MCF 10A (cell line): ENCODE measurements around the gene FAM193B. TPM values are rescaled to one million over a fixed set of nuclear protein-coding genes. Genes with fewer than 3 reads are reported as not detected.

ENCODE experiments used
- BruUV-seq: library from RNA; stranded (reverse); fragments of 400-500 nt; replicated peaks from 2 replicates; lab custom pipeline; 2021; lab: Mats Ljungman, UMichigan
- CTCF ChIA-PET: fragments of 300-600 bp; sonication (Branson Sonifier 250); formaldehyde crosslinking; extraction: SDS; loops from one replicate; lab custom pipeline; 2021; ENCODE audit warnings: antibody characterized with exemption, inconsistent platforms; lab: Yijun Ruan, JAX
- POLR2A ChIA-PET: fragments of 300-600, 350-650 bp; sonication (Branson Sonifier 250); formaldehyde crosslinking; extraction: SDS; loops from one replicate; lab custom pipeline; 2020; ENCODE audit warnings: antibody characterized with exemption, inconsistent platforms; lab: Yijun Ruan, JAX
- DNase-seq: peaks from one replicate; pipeline ENCODE4 v3.0.0-alpha.2; 2018; ENCODE audit not compliant: unreplicated experiment
- H3K27ac Mint-ChIP-seq: one replicate; pipeline ENCODE4 v1.8.0; 2022; ENCODE audit warnings: mild to moderate bottlenecking, low read depth, mixed read lengths; ENCODE audit not compliant: unreplicated experiment
- H3K27me3 Mint-ChIP-seq: one replicate; pipeline ENCODE4 v1.8.0; 2022; ENCODE audit warnings: mixed read lengths; ENCODE audit not compliant: insufficient read depth, unreplicated experiment
- H3K36me3 Mint-ChIP-seq: one replicate; pipeline ENCODE4 v1.8.0; 2022; ENCODE audit warnings: mild to moderate bottlenecking, moderate library complexity, mixed read lengths; ENCODE audit not compliant: insufficient read depth, unreplicated experiment
- H3K4me1 Mint-ChIP-seq: one replicate; pipeline ENCODE4 v1.8.0; 2022; ENCODE audit warnings: mixed read lengths; ENCODE audit not compliant: insufficient read depth, unreplicated experiment
- H3K4me3 Mint-ChIP-seq: one replicate; pipeline ENCODE4 v1.8.0; 2022; ENCODE audit warnings: mild to moderate bottlenecking, moderate library complexity, mixed read lengths; ENCODE audit not compliant: unreplicated experiment
- H3K9me3 Mint-ChIP-seq: one replicate; pipeline ENCODE4 v1.8.0; 2022; ENCODE audit warnings: mixed read lengths; ENCODE audit not compliant: unreplicated experiment
- intact Hi-C: fragments of 100-400 bp; cut with micrococcal nuclease; formaldehyde crosslinking; loops from 2 replicates; pipeline ENCODE4 v1.14.1; 2022
- total RNA-seq: library from RNA; stranded (reverse); gene quantifications from 2 replicates; pipeline ENCODE4 v1.2.3, GENCODE V29; 2022
- TF ChIP-seq, protein P1 (sequence below): fragments of 200-600 bp; IDR thresholded peaks from one replicate; pipeline ENCODE4 v1.8.0; 2022; ENCODE audit warnings: antibody characterized with exemption, mild to moderate bottlenecking; ENCODE audit not compliant: unreplicated experiment

Gene FAM193B
- total RNA-seq, 1 experiment from 2014 or later = 80.4 TPM

DNA sequence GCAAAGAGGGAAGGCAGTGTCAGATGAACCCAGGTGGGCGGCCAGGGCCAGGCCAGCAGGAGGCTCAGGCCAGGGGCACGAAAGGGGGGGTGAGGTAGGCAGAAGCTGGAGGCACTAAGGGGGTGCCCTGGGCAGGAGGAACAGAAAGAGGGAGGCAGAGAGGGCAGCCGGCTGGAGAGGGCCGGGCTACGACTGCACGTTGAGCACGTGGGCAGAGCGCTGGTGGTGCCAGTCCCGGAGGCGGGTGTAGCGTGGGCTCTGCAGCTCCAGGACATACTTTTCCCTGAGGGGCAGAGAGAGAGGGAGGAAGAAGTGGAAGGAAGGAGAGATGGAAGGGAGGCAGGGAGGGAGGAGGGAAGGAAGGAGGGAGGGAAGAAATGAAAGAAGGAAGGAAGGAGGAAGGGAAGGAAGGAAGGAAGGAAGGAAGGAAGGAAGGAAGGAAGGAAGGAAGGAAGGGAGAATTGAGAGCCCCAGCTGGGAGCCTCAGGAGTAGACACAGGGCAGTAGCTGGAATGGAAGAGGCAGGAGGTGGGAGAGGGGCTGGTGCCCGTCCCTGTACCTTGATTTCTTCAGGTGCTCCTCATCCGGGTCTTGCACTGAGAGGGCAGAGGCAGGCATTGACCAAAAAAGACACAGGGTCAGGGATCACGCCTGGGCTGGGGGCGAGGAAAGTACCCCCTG lies 63.9 kb downstream of the FAM193B start:
- Mint-ChIP-seq H3K27ac (no peak overlapping the region), H3K27me3 (no peaks in the 10 kb centered on the region), H3K4me3 (no peak overlapping the region), H3K9me3 (no peaks in the 10 kb centered on the region), H3K4me1 (peaks cover 26% of the 10 kb centered on the region), H3K36me3 (peaks cover 37% of the 10 kb centered on the region)
- ChIA-PET CTCF (interaction anchor here (0.7 to 4.1 kb wide), 4 partner anchors 11 to 101 kb away, joined by 3 to 24 read pairs (median 4); no protein-coding TSS in a partner anchor), POLR2A (interaction anchor here (1.3 kb wide), 1 partner anchor 35 kb away, joined by 3 read pairs; no protein-coding TSS in a partner anchor)
- BruUV-seq = no TSS peak
- TF ChIP-seq, protein P1, sequence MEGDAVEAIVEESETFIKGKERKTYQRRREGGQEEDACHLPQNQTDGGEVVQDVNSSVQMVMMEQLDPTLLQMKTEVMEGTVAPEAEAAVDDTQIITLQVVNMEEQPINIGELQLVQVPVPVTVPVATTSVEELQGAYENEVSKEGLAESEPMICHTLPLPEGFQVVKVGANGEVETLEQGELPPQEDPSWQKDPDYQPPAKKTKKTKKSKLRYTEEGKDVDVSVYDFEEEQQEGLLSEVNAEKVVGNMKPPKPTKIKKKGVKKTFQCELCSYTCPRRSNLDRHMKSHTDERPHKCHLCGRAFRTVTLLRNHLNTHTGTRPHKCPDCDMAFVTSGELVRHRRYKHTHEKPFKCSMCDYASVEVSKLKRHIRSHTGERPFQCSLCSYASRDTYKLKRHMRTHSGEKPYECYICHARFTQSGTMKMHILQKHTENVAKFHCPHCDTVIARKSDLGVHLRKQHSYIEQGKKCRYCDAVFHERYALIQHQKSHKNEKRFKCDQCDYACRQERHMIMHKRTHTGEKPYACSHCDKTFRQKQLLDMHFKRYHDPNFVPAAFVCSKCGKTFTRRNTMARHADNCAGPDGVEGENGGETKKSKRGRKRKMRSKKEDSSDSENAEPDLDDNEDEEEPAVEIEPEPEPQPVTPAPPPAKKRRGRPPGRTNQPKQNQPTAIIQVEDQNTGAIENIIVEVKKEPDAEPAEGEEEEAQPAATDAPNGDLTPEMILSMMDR = no peak
- intact Hi-C loops = no loop called here
- DNase-seq = no peak

DNA sequence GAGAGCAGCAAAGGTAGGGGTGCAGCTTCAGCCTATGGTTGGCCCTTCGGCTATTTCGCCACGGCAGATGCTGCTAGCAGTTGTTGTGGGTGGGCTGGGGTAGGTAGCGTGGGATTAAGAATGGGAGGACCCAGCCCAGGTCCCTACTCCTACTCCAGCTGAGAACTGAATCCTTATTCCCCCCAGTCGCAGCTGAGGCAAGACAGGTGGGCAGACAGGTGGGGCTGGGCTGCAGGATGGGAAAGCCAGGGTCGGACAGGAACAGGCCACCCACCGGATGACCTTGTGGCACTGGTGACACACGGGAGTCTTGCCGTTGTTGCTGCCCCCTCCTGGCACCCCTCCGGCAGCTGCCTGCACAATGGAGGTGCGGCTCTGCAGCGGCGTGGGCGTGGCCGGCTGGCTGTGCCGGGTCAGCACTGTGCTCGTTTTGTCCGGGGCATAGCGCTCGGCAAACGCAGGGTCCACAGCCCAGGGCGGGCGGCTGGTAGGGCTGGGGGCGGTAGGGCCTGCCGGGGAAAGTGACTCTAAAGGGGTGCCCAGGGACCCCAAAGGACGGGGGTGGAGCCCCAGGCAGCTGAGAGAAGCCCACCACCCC lies 65.1 kb downstream of the FAM193B start:
- Mint-ChIP-seq H3K4me1 (peaks cover 25% of the 10 kb centered on the region), H3K27ac (no peak overlapping the region), H3K27me3 (no peaks in the 10 kb centered on the region), H3K9me3 (no peaks in the 10 kb centered on the region), H3K36me3 (peaks cover 40% of the 10 kb centered on the region), H3K4me3 (no peak overlapping the region)
- ChIA-PET CTCF (interaction anchor here (0.5 to 4.1 kb wide), 5 partner anchors 12 to 100 kb away, joined by 3 to 24 read pairs (median 3); no protein-coding TSS in a partner anchor), POLR2A (interaction anchor here (1.0 to 1.3 kb wide), 2 partner anchors 12 to 34 kb away, joined by 3 read pairs; no protein-coding TSS in a partner anchor)
- no peak for DNase-seq
- intact Hi-C loops = no loop called here
- TF ChIP-seq, protein P1 = no peak
- BruUV-seq = no TSS peak

GRCh38 chr5:177487975-177488374 lies 66.4 kb downstream of the FAM193B start:
- TF ChIP-seq, protein P1 = no peak
- POLR2A ChIA-PET = interaction anchor here (0.9 kb wide), 1 partner anchor 11 kb away, joined by 3 read pairs; no protein-coding TSS in a partner anchor
- H3K27ac Mint-ChIP-seq = no peak overlapping the region

GRCh38 chr5:177487144-177487543 lies 67.2 kb downstream of the FAM193B start:
- no peak overlapping the region for H3K27ac Mint-ChIP-seq
- no TSS peak for BruUV-seq
- H3K27me3 Mint-ChIP-seq = no peaks in the 10 kb centered on the region
- CTCF ChIA-PET = interaction anchor here (1.2 to 1.4 kb wide), 2 partner anchors 8 to 375 kb away, joined by 3 to 4 read pairs; no protein-coding TSS in a partner anchor
- no peak overlapping the region for H3K4me3 Mint-ChIP-seq
- TF ChIP-seq, protein P1 = no peak
- intact Hi-C loops = no loop called here
- peaks cover 21% of the 10 kb centered on the region for H3K4me1 Mint-ChIP-seq
- DNase-seq = no peak
- POLR2A ChIA-PET = no interaction called here
- H3K9me3 Mint-ChIP-seq = no peaks in the 10 kb centered on the region
- H3K36me3 Mint-ChIP-seq = peaks cover 39% of the 10 kb centered on the region

More at GRCh38 chr5:177487975-177488374, 66.4 kb downstream of the FAM193B start:
- CTCF ChIA-PET = interaction anchor here (0.6 to 4.1 kb wide), 4 partner anchors 9 to 376 kb away, joined by 3 to 24 read pairs (median 4); no protein-coding TSS in a partner anchor
- H3K9me3 Mint-ChIP-seq = no peaks in the 10 kb centered on the region
- H3K4me3 Mint-ChIP-seq = no peak overlapping the region
- BruUV-seq = no TSS peak
- peaks cover 43% of the 10 kb centered on the region for H3K36me3 Mint-ChIP-seq
- no peak for DNase-seq
- intact Hi-C loops = no loop called here
- H3K4me1 Mint-ChIP-seq = peaks cover 22% of the 10 kb centered on the region
- no peaks in the 10 kb centered on the region for H3K27me3 Mint-ChIP-seq
